GM18858 (cell line): ENCODE measurements around the gene FTO.

ENCODE experiments used
- ATAC-seq: cut with Tn5 transposase; IDR thresholded peaks from one replicate; pipeline ENCODE4 v1.9.1; 2021; ENCODE audit not compliant: unreplicated experiment

The FTO gene

DNA sequence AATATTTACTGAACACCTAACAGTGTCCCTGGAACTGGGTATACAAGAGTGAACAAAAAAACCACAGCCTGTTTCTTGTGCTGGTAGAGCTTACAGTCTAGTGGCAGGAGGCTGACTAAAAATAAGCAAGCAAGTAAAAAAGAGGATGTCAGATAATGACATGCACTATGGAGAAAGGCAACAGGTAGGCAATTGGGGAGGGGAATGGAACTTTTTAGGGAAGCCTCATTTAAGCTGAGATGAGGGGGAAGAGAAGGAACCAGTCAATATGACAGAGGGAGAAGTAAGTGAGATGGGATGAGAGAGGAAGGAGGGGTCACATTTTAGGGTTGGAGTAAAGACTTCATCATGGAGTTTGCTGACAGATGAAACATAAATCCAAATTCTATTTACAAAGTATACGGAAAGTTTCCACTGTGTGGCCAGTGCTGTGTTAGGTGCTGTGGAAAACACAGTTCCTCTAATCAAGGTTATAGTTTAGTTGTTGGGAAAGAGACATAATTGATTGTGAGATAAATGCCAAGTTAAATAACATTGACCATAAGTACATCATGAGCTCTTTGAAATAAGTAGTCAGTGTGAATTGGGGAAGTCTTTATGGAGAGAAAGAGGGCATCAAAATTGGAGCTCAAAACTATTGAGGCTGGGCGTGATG, 251.4 kb downstream of the FTO start:
- no peak for ATAC-seq

DNA sequence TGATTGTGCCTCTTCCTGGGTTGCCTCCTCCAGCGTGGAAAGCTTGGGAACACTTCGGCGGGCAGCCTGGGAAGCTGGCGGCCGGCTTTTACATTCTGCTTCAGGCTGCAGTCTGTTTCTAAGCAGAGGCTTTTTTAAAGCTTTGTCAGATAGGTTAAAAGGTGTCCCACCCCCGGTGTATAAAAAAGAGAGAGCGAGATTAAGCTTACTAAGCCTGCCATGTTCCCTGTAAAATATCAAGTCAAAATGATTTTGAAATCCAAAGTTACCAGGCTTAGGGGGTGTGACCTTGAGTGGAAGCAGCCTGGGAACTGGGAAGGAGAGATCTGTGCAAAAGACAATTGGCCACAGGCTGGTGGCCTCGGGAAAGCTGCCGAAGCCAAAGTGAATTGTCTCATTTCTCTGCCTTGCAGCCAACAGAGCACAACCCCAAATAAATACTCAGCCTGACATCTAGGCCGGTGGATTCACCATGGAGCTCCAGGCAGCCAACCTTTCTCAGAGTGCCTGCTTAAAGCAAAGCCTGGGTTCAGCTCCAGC, 254.5 kb downstream of the FTO start:
- ATAC-seq = no peak

DNA sequence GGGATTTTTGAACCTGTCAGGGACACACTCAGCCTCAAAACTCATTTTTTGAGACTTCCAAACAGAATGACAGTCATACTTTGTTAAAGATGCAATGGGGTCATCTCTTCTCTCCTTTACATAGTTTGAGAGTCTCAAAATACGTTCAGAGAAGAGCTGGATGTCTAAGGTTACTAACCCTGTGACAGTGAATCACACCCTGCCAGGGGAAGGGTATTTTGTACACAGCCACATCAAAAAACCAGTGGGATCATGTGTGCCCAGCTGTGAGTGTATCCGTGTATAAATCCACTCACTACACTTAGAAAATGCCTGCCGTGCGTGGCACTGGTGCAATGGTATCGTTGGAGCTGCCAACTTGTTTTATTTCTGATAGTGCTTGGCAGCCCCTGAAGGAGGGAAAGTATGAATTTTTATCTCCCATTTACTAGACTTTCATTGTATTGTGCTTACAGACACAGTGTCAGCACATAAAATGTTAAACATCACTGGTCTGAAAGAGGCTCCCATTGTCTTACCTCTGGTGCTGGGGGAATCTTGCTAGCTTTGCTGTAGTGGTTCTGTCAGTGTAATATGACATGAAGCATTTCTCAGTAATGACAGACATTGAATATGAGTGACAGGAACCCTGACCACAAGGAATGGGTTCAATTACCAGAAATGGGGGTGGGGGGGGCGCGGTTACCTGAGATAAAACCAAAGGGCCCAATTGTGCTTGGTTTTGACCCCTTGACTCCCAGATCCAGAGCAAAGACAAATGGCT, 256.3 kb downstream of the FTO start:
- ATAC-seq = no peak

DNA sequence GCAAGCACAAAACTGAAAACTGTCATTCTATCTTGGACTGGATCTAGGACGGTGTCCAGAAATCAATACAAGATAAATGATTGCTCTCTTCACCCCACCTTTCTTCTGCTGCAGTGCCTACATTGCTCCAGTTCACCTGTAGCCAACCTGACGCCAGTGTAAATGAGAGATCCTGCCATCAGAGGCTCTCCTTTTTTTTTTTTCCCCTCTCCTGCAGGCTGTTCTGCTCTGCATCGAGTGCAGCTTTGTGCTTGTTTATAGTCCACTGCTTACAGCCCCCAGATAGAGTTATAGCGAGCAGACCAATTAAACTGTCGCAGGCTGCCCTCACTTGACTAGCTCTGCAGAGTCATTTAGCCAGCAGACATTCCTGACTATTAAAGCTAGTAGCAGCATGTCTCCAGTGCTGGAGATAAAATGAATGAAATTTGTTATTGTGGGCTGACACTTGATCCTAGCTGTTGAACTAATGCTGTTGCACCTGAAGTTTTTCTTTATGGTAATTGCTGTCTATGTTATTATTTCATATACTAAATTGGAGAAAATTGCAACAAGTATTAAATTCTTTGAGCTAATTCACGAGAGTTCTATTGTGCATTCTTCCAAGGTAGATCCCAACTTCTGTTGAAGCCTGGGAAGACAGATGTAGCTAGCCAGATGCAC, 257.1 kb downstream of the FTO start:
- ATAC-seq = no peak

DNA sequence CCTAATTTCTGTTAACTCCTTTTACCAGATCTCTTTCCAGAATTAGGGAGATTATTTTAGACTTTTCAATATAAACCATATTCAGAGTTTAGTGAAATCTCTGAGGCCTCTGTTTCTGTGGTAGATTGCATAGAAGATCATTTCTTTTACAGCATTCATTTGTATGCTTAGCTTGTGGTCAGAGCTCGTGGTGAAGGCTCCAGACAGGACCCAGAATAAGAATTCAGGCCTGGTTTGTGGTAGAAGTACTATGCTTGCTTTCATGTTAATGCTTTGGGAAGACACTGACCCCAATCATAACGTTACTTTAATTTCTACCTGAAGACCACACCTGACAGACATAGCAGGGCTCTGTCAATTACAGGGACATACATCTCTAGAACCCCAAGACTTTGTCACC, 258.1 kb downstream of the FTO start:
- no peak for ATAC-seq

DNA sequence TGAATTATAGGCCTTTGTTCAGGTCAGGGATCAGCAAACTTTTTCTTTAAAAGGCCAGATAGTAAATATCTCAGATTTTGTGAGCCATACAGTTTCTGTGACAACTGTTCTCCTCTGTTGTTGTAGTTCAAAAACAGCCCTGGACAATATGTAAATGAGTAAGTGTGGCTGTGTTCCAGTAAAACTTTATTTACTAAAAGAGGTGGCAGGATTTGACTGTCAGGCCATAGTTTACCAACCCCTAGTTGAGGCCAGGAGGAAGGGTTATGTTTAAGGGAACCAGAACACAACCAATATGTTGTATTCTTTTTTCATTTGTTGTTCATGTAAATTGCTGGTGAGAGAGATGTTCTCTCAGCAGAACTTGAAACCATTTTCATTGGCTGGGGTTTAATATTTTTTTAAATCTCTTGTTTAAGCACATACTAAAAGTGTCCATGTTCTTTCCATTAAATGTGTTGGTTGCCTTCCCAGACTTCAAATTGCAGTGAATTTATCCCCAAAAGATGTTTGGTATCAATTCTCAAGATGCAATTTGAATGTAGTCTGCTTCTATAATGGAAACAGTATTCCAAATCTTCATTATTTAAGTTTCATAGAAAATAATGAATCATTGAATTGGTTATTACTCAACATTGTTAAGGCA, 260.3 kb downstream of the FTO start:
- ATAC-seq = no peak

DNA sequence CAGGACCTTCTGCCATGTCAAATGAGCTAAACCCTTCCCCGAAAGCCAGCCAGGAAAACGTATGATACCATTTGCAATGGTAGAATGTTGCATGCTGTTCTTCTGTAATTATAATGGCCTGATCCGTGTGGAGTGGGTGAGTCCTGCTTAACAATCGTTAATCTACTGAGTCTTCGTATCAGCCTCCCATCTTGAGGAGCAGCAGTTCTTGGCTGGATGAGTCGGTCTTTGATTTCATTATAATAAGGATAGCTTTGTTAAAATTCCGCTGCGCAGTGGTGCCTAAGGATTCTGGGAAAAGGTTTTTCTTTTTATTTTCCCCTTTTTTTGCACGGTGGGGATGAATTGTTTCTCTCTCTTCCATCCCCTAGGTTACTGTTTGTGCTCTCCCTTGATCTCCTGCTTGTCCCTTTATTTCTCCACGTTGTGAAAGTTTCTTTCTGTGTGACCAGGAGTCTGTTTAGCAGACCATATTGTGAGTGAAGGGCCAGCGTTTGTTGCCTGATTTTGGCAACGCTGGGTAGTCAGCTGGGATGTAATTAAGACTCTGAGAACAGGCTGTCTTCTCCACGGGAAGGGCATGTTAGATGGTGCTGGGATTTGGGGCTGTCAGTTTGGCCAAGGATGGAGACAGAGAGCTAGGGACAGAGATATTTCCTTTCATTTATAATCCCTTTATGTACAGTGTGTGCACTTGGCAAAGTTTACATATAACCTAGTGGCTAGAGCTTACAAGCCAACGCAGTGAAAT, 263.0 kb downstream of the FTO start:
- ATAC-seq = no peak

DNA sequence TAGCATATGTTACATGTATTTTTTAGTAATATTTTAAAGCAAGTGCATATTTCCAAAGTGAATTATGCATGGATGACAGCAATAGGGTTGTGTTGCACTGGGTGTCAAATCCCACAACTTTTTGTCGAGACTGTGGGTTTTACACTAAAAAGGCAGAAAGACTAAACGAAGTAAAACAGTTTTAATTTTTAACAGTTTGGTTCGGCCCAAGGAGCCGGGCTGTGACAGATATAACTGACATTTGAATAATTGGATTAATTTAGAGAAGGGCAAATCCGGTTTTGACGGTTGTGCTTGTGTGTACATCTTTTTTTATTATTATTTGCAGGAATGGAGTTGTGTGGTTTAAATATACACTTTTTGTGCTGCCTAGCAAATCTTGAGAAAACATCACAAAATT, 263.6 kb downstream of the FTO start:
- ATAC-seq = no peak

DNA sequence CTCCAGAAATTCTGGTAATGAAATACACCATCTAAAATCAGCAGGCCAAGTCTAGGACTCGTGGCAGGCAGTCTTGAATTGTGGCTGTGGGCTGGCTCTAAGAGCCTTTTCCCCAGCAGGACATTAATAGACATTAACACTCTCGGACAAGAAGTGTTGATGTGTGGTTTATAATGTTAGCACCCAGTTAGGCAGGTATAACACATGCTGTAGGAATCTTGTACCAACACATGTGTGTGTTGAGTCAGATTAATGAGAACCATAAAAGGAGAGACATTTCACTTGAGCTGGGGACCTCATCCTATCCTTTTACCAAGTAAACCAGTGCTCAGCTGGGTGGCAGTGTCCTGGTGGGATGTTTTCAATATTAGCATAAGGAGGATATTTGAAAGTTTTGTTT, 264.5 kb downstream of the FTO start:
- ATAC-seq = no peak

DNA sequence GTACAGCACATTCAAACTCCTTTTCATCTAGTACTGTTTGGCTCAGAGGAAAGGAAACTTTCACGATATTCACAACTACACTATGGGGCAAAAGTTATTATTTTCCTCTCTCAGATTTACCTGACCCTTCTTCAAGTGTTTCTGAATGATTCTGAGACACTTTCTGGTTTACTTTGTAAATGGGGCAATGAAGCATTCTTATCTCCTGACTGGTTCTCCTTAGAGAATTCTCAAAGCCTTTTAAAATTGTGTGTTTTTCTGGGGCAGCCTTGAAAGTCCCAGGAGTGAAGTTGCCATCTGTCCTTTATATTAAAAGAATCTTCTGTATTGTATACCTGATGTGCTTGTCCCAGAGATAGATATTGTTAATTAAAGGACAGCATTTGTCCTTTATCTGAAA, 264.9 kb downstream of the FTO start:
- ATAC-seq = no peak

DNA sequence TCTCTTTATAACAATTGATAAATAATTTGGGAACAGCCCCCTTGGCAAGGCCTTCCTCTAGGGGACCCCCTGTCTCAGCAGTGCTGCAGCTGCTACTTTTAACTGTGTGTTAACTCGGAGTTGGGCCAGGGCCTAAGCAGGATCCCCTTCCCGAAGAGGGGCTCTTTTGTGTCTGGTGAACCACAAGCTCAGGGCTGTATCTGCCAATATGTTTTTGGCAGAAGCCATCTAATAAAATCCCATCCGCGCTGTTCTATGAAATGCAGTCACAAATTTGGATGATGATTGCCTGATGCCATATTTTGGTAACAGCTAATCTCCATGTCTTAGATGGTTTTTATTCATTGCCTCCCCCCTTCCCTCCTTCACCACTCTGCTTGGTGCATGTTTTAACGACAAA, 267.7 kb downstream of the FTO start:
- ATAC-seq = no peak

DNA sequence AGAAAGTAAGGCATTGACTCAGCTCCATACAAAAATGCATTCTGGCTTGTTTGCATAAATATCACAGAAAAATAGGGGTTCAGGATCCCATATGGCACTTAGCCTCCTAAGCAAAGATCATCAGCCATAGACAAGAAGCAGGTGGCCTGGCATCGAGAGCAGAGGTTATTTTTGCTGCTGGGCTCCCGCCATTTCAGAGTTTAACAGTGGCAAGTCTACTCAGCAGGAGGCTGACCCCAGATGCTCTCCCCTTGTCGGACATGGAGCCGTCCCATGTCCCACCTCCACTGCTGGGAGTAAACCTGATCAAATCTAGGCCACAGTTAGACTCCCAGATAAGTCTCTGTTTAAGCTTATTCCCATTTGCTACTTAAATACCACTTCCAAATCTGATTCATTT, 269.1 kb downstream of the FTO start:
- no peak for ATAC-seq

DNA sequence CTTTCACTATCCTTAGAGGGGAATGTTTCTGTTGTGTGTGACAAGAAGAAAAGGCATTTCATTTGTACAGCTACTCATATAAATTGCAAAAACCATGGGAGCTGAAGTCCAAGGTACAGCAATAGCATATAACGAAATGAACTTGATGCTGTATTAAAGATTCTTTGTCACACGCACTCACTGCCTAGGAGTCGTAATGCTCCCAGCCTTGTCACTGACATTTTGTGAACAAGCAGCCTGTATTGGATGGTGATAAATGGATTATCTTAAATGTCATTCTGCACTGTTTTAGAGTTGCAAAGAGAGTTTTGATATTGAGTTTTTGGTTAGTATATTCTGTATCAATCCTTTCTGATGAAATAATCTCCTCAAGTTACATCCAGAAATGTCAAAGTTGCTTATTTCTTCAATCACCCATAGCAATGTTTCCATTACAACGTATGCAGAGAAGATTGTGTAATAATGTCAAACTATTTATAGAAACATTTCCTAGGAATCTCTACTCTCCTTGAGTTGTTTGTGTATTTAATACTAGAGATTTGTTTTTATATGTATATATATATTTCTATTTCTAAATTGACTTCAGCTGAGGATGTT, 270.6 kb downstream of the FTO start:
- no peak for ATAC-seq

DNA sequence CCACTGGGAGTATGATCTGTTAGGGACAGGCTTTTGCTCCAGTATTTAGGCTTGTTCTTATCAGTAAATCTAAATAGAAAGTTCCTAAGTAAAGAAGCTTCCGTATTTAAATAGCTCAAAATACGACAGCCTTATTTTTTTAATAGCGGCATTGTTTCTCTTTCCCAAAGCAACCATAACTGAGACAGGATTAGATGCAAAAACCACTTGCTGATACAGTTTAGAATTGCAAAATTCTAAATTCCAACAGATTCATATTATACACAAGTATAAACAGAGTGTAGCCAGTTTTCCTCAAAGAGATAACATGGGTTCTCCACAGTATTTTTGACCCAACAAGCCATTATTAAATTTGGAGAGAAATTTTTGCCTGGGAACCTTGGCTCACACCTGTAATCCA, 276.7 kb downstream of the FTO start:
- no peak for ATAC-seq

DNA sequence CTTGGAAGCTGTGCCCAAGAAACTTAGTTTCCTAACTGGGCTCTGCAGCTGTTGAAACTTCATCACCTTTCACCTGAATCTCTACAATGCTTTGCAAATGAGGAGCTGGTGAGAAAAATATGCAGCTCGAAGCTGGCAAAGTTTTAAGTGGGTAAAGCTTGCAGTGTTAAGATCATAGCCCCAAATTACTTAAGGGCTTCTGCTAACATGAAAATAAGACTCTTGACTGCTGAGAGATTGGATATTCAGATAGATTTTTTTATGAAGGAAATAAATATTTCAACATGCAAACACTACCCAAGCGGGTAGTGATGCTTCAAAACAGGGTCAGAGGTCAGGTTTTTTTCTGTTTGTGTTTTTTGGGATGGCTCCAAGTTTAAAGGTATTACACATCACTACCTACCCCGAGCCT, 278.7 kb downstream of the FTO start:
- no peak for ATAC-seq

DNA sequence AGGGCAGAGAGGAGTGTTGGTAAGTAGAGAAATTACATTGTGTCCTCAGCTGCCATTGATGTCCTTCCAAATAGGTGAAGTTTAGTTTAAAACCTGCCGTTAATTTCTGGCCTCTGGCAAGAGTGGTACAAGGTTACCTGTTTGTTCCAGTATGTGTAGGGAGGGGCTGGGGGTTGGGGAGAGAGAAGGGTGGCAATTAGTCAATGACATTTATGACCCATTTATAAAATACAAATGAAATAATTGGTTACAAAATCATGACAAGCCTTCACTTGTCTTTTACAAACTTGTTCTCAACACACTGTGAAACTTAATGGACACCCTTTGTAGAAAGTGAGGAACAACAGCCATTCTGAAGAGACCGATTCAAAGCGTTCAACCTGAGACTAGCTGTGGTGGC, 281.0 kb downstream of the FTO start:
- no peak for ATAC-seq

DNA sequence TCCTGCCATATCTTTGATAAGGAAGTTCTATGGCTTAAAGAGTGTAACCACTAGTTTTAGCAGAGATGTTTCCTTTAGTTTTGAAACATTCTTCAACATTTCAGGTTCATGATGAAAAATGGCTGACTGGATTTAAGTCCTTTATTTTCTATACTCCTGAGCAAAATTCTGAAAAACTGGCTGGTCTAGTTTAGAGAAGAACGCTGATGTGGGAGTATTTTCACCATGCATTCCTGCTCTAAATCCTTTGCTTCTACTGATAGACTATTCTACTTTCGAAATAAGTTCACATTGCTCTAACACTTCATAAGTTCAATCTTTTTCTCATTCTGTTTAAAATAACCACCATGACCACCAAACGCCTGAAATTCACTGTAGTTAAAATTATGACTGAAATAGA, 281.9 kb downstream of the FTO start:
- no peak for ATAC-seq

DNA sequence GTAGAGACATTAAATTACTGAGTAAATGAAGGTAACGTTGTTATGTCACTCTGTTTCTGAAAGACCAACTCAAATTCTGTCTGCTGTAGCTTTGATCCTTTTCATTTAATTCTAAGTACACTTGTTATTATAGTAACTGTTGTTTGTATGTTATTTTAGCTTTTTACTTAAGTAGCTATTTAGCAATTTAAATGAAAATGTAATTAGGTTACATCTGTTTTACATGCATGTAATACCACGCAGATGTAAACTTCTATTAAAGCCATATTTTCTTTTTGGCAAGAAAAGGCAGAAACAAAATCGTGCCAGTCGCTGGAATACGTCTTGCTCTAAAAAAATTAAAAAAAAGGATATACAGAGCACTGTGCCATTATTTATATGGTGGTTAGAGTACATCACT, 282.8 kb downstream of the FTO start:
- no peak for ATAC-seq

DNA sequence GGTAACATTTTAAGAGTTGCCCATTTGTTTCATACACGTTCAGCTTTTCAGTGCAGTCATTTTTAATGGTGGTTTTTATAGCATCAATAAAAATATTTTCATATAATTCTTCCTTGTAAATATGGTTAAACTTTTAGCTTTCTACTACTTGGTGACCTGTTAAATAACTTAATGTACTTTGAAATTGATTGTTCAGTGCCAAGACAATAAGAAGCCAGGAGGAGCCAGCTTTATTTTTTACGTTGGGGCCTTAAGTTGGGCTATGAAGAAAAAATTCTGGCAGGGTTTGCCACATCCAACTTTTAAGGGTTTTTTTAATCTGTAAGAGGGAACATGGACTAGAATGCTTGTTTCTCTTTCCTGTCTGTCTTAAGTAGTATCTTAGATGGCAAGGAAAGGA, 284.2 kb downstream of the FTO start:
- ATAC-seq = no peak

DNA sequence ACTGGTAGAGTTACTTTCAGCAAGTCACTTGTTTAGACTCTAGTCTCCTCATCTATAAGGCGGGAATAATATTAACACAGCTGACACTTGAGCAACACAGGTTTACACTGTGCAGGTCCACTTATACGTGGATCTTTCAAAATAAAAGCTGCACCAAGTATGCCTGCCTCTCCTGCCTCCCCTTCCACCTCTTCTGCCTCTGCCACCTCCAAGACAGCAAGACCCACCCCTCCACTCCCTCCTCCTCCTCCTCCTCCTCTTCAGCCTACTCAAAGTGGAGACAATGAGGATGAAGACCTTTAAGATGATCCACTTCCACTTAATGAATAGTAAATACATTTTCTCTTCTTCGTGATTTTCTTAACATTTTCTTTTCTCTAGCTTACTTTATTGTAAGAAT, 285.6 kb downstream of the FTO start:
- no peak for ATAC-seq
